ENCODE results near the gene LRBA.

The LRBA gene

DNA sequence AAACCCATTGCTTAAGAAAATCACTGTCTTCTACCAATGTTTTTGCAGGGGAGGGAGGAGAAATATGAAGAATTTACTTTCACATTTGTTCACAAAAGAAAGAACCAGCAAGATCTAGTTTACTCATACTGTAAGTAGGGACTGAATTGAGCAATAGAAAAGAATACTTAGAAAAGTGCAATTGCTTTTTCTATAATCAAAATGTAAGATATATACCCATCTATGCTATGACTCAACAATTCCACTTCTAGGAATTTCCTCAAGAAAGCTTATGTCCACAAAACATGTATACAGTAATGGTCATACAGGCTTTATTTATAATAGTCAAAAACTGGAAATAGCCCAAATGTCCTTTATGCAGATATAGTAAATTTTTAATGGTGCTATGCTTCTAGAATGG, 196.4 kb downstream of the LRBA start:
- Histone ChIP-seq H3K36me3 (ENCODE audit: control insufficient read depth, insufficient read depth, low read length) (no peaks in the 10 kb centered on the region), H3K27ac (ENCODE audit: low read length) (no peak overlapping the region), H3K4me1 (ENCODE audit: control insufficient read depth, insufficient read depth, low read length) (no peaks in the 10 kb centered on the region), H3K4me3 (ENCODE audit: low read length) (no peak overlapping the region), H3K27me3 (ENCODE audit: control insufficient read depth, insufficient read depth, low read length) (no peaks in the 10 kb centered on the region), H3K9me3 (ENCODE audit: control insufficient read depth, insufficient read depth, low read length) (no peaks in the 10 kb centered on the region)
- no peak for DNase-seq (ENCODE audit: low read depth, low spot score)

DNA sequence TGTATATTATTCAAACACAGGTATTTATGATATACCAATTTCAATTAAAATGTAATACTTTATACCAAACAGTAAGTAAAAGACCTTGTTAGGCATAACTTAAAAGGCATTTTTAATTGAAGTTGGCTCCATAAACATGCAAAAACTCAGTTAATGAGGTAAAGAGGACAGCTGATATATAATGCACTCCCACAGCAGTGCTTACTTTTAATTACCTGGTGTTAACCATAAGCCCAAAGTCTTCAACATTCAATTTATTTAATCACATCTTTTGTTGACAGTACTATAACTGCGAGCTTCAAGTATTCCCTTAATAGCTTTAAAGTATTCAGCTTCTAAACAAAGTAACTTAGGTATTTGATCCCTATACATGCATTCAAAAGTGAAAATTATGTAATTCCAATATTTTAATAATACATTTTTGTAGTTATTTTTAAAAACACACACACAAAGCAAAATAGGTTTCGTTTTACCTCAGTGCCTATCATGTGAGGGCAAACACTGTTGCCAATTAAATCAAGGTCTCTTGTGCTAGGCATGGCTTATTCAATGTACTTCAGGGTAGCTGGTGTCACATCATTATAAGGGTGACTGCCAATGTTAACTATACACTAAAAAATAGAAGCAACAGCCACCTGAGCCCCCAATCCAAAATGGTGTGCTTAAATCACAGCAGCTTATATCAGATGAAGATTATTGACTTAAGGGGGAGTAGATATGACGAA, 197.1 kb downstream of the LRBA start:
- Histone ChIP-seq H3K9me3 (ENCODE audit: control insufficient read depth, insufficient read depth, low read length) (no peaks in the 10 kb centered on the region), H3K4me1 (ENCODE audit: control insufficient read depth, insufficient read depth, low read length) (no peaks in the 10 kb centered on the region), H3K4me3 (ENCODE audit: low read length) (no peak overlapping the region), H3K36me3 (ENCODE audit: control insufficient read depth, insufficient read depth, low read length) (no peaks in the 10 kb centered on the region), H3K27ac (ENCODE audit: low read length) (no peak overlapping the region), H3K27me3 (ENCODE audit: control insufficient read depth, insufficient read depth, low read length) (no peaks in the 10 kb centered on the region)
- WGBS (ENCODE audit: insufficient coverage, insufficient read length): no CpG with 5 or more reads among the region's 3 CpGs
- DNase-seq (ENCODE audit: low read depth, low spot score): no peak

DNA sequence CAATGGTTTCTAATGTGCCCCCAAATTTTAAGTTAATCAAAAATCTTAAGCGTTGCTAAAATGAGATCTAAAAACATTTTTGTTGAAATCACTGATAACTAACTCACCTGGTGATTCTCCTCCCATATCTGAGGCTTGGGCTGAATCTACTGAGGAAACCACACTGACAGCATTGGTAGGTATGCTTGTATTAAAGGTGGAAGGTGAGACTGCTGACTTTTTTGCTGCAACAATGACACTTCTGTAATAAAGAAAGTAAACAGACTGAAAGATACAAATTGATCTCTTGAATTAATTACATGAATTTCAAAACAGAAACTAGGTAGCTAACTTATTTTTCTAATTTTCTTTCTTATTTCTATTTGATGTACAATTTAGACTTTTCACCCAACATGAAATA, 198.1 kb downstream of the LRBA start:
- WGBS (ENCODE audit: insufficient coverage, insufficient read length): no CpG with 5 or more reads among the region's 1 CpG
- Histone ChIP-seq H3K4me1 (ENCODE audit: control insufficient read depth, insufficient read depth, low read length) (no peaks in the 10 kb centered on the region), H3K27me3 (ENCODE audit: control insufficient read depth, insufficient read depth, low read length) (no peaks in the 10 kb centered on the region), H3K36me3 (ENCODE audit: control insufficient read depth, insufficient read depth, low read length) (no peaks in the 10 kb centered on the region), H3K4me3 (ENCODE audit: low read length) (no peak overlapping the region), H3K9me3 (ENCODE audit: control insufficient read depth, insufficient read depth, low read length) (no peaks in the 10 kb centered on the region), H3K27ac (ENCODE audit: low read length) (no peak overlapping the region)
- DNase-seq (ENCODE audit: low read depth, low spot score): no peak

DNA sequence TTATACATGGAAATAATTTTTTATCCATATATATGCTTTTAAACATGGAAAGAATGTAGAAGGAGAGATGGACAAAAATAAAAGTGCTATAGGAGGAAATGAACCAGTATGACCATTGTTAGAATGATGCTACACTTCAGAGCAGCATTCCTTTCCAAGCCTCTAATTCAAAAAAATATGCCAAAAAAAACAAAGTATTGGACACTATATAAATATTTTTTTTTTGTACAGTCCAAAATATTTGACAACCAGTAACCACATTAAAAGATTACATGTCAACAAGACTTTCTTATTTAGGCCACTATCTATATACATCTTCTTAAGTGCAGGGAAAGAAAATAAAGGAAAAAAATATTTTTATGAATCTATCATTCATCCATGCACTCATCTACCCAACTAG, 198.6 kb downstream of the LRBA start:
- Histone ChIP-seq H3K4me3 (ENCODE audit: low read length) (no peak overlapping the region), H3K27me3 (ENCODE audit: control insufficient read depth, insufficient read depth, low read length) (no peaks in the 10 kb centered on the region)

DNA sequence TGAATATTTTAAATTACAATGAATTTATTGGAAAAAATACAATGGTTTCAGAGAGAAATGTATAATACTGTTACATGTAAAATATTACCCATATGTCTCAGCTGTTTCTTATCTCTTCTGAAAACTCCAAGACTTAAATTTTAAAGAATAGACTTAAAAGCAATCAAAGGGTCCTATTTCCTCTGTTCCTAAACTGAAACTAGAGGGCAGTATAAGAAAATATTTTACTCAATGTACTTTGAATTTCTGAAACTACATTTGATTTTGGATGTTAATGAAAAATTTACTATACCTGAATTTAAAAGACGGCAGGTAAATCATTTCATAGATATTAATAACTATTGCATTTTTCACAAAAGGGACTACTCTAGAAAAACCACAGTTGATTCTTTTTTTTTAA, 200.2 kb downstream of the LRBA start:
- Histone ChIP-seq H3K9me3 (ENCODE audit: control insufficient read depth, insufficient read depth, low read length) (no peaks in the 10 kb centered on the region), H3K36me3 (ENCODE audit: control insufficient read depth, insufficient read depth, low read length) (no peaks in the 10 kb centered on the region), H3K27ac (ENCODE audit: low read length) (no peak overlapping the region), H3K27me3 (ENCODE audit: control insufficient read depth, insufficient read depth, low read length) (no peaks in the 10 kb centered on the region), H3K4me1 (ENCODE audit: control insufficient read depth, insufficient read depth, low read length) (no peaks in the 10 kb centered on the region), H3K4me3 (ENCODE audit: low read length) (no peak overlapping the region)
- no CpG with 5 or more reads among the region's 1 CpG for WGBS (ENCODE audit: insufficient coverage, insufficient read length)
- DNase-seq (ENCODE audit: low read depth, low spot score): no peak

More for the DNA sequence above, 198.6 kb downstream of the LRBA start:
- Histone ChIP-seq H3K36me3 (ENCODE audit: control insufficient read depth, insufficient read depth, low read length) (no peaks in the 10 kb centered on the region), H3K4me1 (ENCODE audit: control insufficient read depth, insufficient read depth, low read length) (no peaks in the 10 kb centered on the region), H3K27ac (ENCODE audit: low read length) (no peak overlapping the region), H3K9me3 (ENCODE audit: control insufficient read depth, insufficient read depth, low read length) (no peaks in the 10 kb centered on the region)
- no peak for DNase-seq (ENCODE audit: low read depth, low spot score)

DNA sequence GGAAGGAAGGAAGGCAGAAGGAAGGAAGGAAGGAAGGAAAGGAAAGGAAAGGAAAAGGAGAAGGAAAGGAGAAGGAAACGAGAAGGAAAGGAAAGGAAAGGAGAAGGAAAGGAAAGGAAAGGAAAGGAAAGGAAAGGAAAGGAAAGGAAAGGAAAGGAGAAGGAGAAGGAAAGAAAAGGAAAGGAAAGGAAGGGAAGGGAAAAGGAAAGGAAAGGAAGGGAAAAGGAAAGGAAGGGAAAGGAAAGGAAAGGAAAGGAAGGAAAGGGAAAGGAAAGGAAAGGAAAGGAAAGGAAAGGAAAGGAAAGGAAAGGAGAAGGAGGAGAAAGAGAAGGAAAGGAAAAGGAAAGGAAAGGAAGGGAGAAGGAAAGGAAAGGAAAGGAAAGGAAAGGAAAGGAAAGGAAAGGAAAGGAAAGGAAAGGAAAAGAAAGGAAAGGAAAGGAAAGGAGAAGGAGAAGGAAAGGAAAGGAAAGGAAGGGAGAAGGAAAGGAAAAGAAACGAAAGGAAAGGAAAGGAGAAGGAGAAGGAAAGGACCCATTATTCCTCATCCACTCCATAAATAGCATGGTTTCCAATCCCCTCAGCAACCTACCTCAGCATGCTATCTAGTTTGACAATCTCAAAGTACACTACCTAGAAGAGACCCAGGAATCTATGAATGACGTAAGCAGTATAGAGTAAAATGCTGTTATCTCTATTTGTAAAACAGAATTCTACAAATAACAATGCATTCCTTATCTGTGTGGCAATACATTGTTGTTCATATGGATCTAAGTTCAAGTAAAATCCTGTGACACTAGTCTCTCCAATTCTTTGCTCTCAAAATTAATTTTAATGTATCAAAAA, 209.7 kb downstream of the LRBA start:
- WGBS (ENCODE audit: insufficient coverage, insufficient read length): no CpG with 5 or more reads among the region's 3 CpGs
- Histone ChIP-seq H3K4me3 (ENCODE audit: low read length) (no peak overlapping the region), H3K27ac (ENCODE audit: low read length) (no peak overlapping the region), H3K36me3 (ENCODE audit: control insufficient read depth, insufficient read depth, low read length) (no peaks in the 10 kb centered on the region), H3K27me3 (ENCODE audit: control insufficient read depth, insufficient read depth, low read length) (no peaks in the 10 kb centered on the region), H3K4me1 (ENCODE audit: control insufficient read depth, insufficient read depth, low read length) (no peaks in the 10 kb centered on the region), H3K9me3 (ENCODE audit: control insufficient read depth, insufficient read depth, low read length) (no peaks in the 10 kb centered on the region)
- no peak for DNase-seq (ENCODE audit: low read depth, low spot score)

DNA sequence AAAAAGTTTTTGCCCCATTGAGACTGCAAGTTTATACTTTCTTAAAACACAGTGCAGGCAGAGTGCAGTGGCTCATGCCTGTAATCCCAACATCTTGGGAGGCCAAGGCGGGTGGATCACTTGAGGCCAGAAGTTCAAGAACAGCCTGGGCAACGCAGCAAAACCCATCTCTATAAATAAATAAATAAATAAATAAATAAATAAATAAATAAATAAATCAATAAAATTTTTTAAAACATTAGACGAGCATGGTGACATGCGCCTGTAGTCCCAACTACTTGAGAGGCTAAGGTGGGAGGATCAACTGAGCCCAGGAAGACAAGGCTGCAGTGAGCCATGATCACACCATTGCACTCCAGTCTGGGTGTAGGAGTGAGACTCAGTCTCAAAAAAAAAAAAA, 213.3 kb downstream of the LRBA start:
- H3K36me3 ChIP-seq (ENCODE audit: control insufficient read depth, insufficient read depth, low read length): no peaks in the 10 kb centered on the region
- no CpG with 5 or more reads among the region's 4 CpGs for WGBS (ENCODE audit: insufficient coverage, insufficient read length)
- DNase-seq (ENCODE audit: low read depth, low spot score): no peak
- no peaks in the 10 kb centered on the region for H3K27me3 ChIP-seq (ENCODE audit: control insufficient read depth, insufficient read depth, low read length)
- no peak overlapping the region for H3K4me3 ChIP-seq (ENCODE audit: low read length)
- no peak overlapping the region for H3K27ac ChIP-seq (ENCODE audit: low read length)
- no peaks in the 10 kb centered on the region for H3K9me3 ChIP-seq (ENCODE audit: control insufficient read depth, insufficient read depth, low read length)
- no peaks in the 10 kb centered on the region for H3K4me1 ChIP-seq (ENCODE audit: control insufficient read depth, insufficient read depth, low read length)

DNA sequence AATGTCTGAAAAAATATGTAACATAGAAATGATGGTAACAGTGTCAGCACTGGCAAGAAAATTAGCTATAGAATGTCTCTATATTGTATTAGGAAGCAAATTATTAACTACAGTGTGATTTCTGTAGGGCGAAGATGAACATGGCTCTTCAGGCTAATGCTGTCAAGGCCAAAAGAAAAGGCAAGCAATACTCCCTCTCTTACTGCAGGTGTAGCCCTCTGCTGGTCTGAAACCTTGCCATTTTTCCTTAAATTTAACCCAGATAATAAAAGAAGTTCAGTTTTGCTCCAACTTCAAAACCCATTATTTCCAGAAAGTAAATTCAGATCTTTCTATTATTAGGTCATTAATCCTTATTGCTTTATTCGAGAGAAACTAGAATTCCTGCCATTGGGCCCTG, 215.9 kb downstream of the LRBA start:
- Histone ChIP-seq H3K27ac (ENCODE audit: low read length) (no peak overlapping the region), H3K9me3 (ENCODE audit: control insufficient read depth, insufficient read depth, low read length) (no peaks in the 10 kb centered on the region), H3K27me3 (ENCODE audit: control insufficient read depth, insufficient read depth, low read length) (no peaks in the 10 kb centered on the region), H3K36me3 (ENCODE audit: control insufficient read depth, insufficient read depth, low read length) (no peaks in the 10 kb centered on the region), H3K4me3 (ENCODE audit: low read length) (no peak overlapping the region), H3K4me1 (ENCODE audit: control insufficient read depth, insufficient read depth, low read length) (no peaks in the 10 kb centered on the region)
- no CpG with 5 or more reads among the region's 2 CpGs for WGBS (ENCODE audit: insufficient coverage, insufficient read length)
- no peak for DNase-seq (ENCODE audit: low read depth, low spot score)

DNA sequence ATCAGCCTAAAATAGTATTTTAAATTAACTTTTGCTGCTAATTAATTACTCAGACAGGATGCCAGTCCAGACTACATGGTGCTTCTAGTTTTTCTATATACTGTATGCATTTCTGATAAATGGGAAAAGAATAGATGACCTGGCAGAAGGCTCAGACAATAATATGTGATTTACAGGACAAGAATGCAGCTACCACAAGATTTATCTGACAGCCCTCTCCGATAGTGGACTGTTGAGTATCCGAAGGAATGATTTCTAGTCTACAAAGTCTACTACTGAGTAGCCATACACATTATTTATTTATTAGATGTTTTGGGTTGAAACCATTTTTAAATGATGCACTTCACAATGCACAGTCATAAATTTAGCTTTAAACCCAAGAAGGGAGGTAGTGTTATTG, 220.4 kb downstream of the LRBA start:
- H3K9me3 ChIP-seq (ENCODE audit: control insufficient read depth, insufficient read depth, low read length): no peaks in the 10 kb centered on the region
- DNase-seq (ENCODE audit: low read depth, low spot score): no peak
- H3K36me3 ChIP-seq (ENCODE audit: control insufficient read depth, insufficient read depth, low read length): no peaks in the 10 kb centered on the region
- WGBS (ENCODE audit: insufficient coverage, insufficient read length): no CpG with 5 or more reads among the region's 2 CpGs
- H3K4me3 ChIP-seq (ENCODE audit: low read length): no peak overlapping the region
- H3K27ac ChIP-seq (ENCODE audit: low read length): no peak overlapping the region
- no peaks in the 10 kb centered on the region; the same call in 1 of the 2 replicates for H3K4me1 ChIP-seq (ENCODE audit: control insufficient read depth, insufficient read depth, low read length)
- no peaks in the 10 kb centered on the region for H3K27me3 ChIP-seq (ENCODE audit: control insufficient read depth, insufficient read depth, low read length)

DNA sequence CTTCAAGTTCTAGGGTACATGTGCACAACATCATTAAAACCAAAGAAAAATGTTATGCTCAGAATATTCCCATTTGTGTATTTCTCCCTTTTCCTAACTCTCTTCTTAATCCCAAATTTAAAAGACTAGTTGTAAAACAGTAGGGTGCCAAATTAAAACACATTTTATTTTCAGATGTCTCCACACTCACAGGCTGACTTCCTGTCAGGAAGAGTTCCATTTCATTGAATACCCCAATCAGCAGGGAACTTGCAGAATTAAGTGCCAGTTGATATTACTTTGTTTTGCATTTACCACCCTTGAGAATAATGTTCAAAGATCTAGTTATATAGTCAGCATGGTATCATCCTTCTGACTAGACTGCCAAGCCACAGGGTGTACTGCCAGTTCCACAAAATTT, 225.2 kb downstream of the LRBA start:
- Histone ChIP-seq H3K27ac (ENCODE audit: low read length) (no peak overlapping the region), H3K27me3 (ENCODE audit: control insufficient read depth, insufficient read depth, low read length) (no peaks in the 10 kb centered on the region), H3K36me3 (ENCODE audit: control insufficient read depth, insufficient read depth, low read length) (no peaks in the 10 kb centered on the region), H3K9me3 (ENCODE audit: control insufficient read depth, insufficient read depth, low read length) (no peaks in the 10 kb centered on the region), H3K4me1 (ENCODE audit: control insufficient read depth, insufficient read depth, low read length) (no peaks in the 10 kb centered on the region; the same call in 1 of the 2 replicates), H3K4me3 (ENCODE audit: low read length) (no peak overlapping the region)
- no peak for DNase-seq (ENCODE audit: low read depth, low spot score)

DNA sequence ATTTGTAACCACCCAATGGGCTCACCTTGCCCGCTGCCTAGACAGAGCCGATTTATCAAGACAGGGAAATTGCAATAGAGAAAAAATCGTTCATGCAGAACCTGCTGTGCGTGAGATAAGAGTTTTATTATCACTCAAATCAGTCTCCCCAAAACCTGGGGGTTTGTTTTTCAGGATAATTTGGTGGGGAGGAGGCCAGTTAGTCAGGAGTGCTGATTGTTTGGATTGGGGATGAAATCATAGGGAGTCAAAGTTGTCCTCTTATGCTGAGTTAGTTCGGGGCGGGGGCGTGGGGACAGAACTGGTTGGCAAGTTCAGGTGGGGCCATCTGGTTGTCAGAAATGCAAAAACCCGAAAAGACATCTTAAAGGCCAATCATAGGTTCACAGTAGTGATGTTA, 230.1 kb downstream of the LRBA start:
- H3K27ac ChIP-seq (ENCODE audit: low read length): no peak overlapping the region
- WGBS (ENCODE audit: insufficient coverage, insufficient read length): no CpG with 5 or more reads among the region's 8 CpGs
- DNase-seq (ENCODE audit: low read depth, low spot score): no peak

More for the DNA sequence above, 230.1 kb downstream of the LRBA start:
- Histone ChIP-seq H3K27me3 (ENCODE audit: control insufficient read depth, insufficient read depth, low read length) (no peaks in the 10 kb centered on the region), H3K9me3 (ENCODE audit: control insufficient read depth, insufficient read depth, low read length) (no peaks in the 10 kb centered on the region), H3K4me3 (ENCODE audit: low read length) (no peak overlapping the region), H3K36me3 (ENCODE audit: control insufficient read depth, insufficient read depth, low read length) (no peaks in the 10 kb centered on the region), H3K4me1 (ENCODE audit: control insufficient read depth, insufficient read depth, low read length) (no peaks in the 10 kb centered on the region; the same call in 1 of the 2 replicates)
